Ishikawa (cell line): Measurements from ENCODE around the gene CDHR4.

ENCODE experiments used
- CREB1 ChIP-seq: IDR thresholded peaks from 2 replicates; pipeline ENCODE4 v1.6.1; 2012; ENCODE audit warnings: low read depth
- EP300 ChIP-seq: IDR thresholded peaks from 2 replicates; pipeline ENCODE4 v1.6.1; 2012; ENCODE audit warnings: borderline replicate concordance
- RAD21 ChIP-seq: IDR thresholded peaks from 2 replicates; pipeline ENCODE4 v1.6.1; 2012; ENCODE audit warnings: low read depth
- TAF1 ChIP-seq: IDR thresholded peaks from 2 replicates; pipeline ENCODE4 v1.6.1; 2012; ENCODE audit warnings: low read depth, mild to moderate bottlenecking
- TCF12 ChIP-seq: IDR thresholded peaks from 2 replicates; pipeline ENCODE4 v1.6.1; 2012; ENCODE audit warnings: low read depth
- USF1 ChIP-seq: IDR thresholded peaks from 2 replicates; pipeline ENCODE4 v1.6.1; 2012
- YY1 ChIP-seq: IDR thresholded peaks from 2 replicates; pipeline ENCODE4 v1.6.1; 2012; ENCODE audit warnings: low read depth

GRCh38 chr3:49754536-49754935, 45.1 kb downstream of the CDHR4 start:
- no peak for TF ChIP-seq EP300
- no peak for TF ChIP-seq USF1
- TF ChIP-seq CREB1 = no peak
- TF ChIP-seq RAD21 = no peak
- TF ChIP-seq YY1 = no peak
- no peak for TF ChIP-seq TAF1
- TF ChIP-seq TCF12 = no peak
